ENCODE results near the gene RYR3.
A peak's percentile ranks its signal among the peaks of the same experiment; 100 is the strongest.

The RYR3 gene

GRCh38 chr15:33322091-33322490, 11.3 kb downstream of the RYR3 start:
- DNase-seq = no peak

- no peak for DNase-seq
Observed at GRCh38 chr15:33324609-33325008, 13.8 kb downstream of the RYR3 start.

GRCh38 chr15:33326908-33327307, 16.1 kb downstream of the RYR3 start:
- DNase-seq = no peak

GRCh38 chr15:33328106-33328505, 17.3 kb downstream of the RYR3 start:
- no peak for DNase-seq

GRCh38 chr15:33329457-33329856, 18.7 kb downstream of the RYR3 start:
- DNase-seq = no peak

- DNase-seq = peak; percentile 48 to 100
Observed at GRCh38 chr15:33330931-33331330, 20.2 kb downstream of the RYR3 start.

- no peak for DNase-seq
Observed at GRCh38 chr15:33341953-33342352, 31.2 kb downstream of the RYR3 start.

- no peak for DNase-seq
Observed at GRCh38 chr15:33343275-33343674, 32.5 kb downstream of the RYR3 start.

- no peak for DNase-seq
Observed at GRCh38 chr15:33344111-33344510, 33.3 kb downstream of the RYR3 start.

GRCh38 chr15:33344530-33344929, 33.8 kb downstream of the RYR3 start:
- DNase-seq = no peak

- DNase-seq = no peak
Observed at GRCh38 chr15:33354411-33354810, 43.6 kb downstream of the RYR3 start.

- no peak for DNase-seq
Observed at GRCh38 chr15:33357845-33358244, 47.1 kb downstream of the RYR3 start.

GRCh38 chr15:33358306-33358705, 47.5 kb downstream of the RYR3 start:
- no peak for DNase-seq

GRCh38 chr15:33360886-33361285, 50.1 kb downstream of the RYR3 start:
- no peak for DNase-seq

GRCh38 chr15:33369941-33370622, 59.3 kb downstream of the RYR3 start:
- DNase-seq = no peak

- no peak for DNase-seq
Observed at GRCh38 chr15:33370623-33371020, 59.9 kb downstream of the RYR3 start.

- DNase-seq = no peak
Observed at GRCh38 chr15:33371159-33371558, 60.4 kb downstream of the RYR3 start.

- no peak for DNase-seq
Observed at GRCh38 chr15:33374226-33374914, 63.6 kb downstream of the RYR3 start.

GRCh38 chr15:33375236-33375635, 64.5 kb downstream of the RYR3 start:
- no peak for DNase-seq

GRCh38 chr15:33377204-33377603, 66.4 kb downstream of the RYR3 start:
- DNase-seq = no peak

- no peak for DNase-seq
Observed at GRCh38 chr15:33378866-33379480, 68.2 kb downstream of the RYR3 start.

GRCh38 chr15:33380406-33380805, 69.6 kb downstream of the RYR3 start:
- DNase-seq = no peak

GRCh38 chr15:33382491-33382890, 71.7 kb downstream of the RYR3 start:
- no peak for DNase-seq

- DNase-seq = no peak
Observed at GRCh38 chr15:33384307-33384706, 73.5 kb downstream of the RYR3 start.

Data from Kasumi-1 (cell line).